AG09319 (cell line): ENCODE results near the gene TRAPPC6A.
A peak's percentile ranks its signal among the peaks of the same experiment; 100 is the strongest.

Experiments used
- DNase-seq: peaks from one replicate; pipeline ENCODE4 v3.0.0-alpha.2; 2010; ENCODE audit warnings: low read depth; ENCODE audit errors: extremely low read depth
- TF ChIP-seq, protein P1 (sequence below): IDR thresholded peaks from 2 replicates; pipeline ENCODE4 v1.5.1; 2011; ENCODE audit warnings: low read depth, mild to moderate bottlenecking, inconsistent platforms, low read length, moderate library complexity

The TRAPPC6A gene

GRCh38 chr19:45156751-45157150 is 21.3 kb downstream of the TRAPPC6A start:
- TF ChIP-seq, protein P1, sequence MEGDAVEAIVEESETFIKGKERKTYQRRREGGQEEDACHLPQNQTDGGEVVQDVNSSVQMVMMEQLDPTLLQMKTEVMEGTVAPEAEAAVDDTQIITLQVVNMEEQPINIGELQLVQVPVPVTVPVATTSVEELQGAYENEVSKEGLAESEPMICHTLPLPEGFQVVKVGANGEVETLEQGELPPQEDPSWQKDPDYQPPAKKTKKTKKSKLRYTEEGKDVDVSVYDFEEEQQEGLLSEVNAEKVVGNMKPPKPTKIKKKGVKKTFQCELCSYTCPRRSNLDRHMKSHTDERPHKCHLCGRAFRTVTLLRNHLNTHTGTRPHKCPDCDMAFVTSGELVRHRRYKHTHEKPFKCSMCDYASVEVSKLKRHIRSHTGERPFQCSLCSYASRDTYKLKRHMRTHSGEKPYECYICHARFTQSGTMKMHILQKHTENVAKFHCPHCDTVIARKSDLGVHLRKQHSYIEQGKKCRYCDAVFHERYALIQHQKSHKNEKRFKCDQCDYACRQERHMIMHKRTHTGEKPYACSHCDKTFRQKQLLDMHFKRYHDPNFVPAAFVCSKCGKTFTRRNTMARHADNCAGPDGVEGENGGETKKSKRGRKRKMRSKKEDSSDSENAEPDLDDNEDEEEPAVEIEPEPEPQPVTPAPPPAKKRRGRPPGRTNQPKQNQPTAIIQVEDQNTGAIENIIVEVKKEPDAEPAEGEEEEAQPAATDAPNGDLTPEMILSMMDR, result no peak
- no peak for DNase-seq

- TF ChIP-seq, protein P1, result no peak
- no peak for DNase-seq
Measured at GRCh38 chr19:45156011-45156630, 21.9 kb downstream of the TRAPPC6A start.

- TF ChIP-seq, protein P1, result no peak
- no peak for DNase-seq
Measured at GRCh38 chr19:45154064-45154827, 23.8 kb downstream of the TRAPPC6A start.

DNA sequence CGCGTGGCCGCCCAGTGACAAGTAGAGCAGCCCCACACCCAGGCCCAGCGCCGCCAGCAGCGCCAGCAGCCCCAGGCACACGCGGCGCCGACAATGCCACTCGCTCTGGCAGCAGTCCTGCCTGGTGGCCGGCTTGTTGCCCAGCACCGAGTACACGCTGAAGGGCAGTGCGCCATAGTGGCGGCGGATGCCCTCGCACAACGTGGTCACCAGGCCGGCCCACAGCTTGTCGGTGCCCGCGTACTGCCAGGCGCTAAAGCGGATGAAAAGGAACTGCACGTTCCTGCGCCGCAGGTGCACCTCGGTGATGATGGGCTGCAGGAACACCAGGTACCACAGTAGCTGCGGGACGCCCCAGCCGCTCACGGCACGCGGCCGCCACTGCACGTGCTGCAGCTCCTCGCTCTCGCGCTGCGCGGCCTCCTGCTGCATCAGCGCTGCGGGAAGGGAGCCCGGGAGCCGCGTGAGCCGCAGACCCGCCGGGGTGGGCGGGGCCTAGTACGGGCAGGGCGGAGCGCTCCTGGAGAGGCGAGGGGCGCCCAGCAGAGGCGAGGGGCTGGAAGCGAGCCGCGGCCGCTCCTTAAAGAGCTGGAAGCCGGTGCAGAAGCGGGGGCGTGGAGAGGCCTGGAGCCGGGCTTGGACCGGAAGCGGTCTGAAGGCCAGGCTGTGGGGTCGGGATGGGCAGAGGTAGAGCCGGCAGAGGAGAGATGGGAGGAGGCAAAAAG is 24.5 kb downstream of the TRAPPC6A start:
- no peak for DNase-seq
- TF ChIP-seq, protein P1, result no peak

DNA sequence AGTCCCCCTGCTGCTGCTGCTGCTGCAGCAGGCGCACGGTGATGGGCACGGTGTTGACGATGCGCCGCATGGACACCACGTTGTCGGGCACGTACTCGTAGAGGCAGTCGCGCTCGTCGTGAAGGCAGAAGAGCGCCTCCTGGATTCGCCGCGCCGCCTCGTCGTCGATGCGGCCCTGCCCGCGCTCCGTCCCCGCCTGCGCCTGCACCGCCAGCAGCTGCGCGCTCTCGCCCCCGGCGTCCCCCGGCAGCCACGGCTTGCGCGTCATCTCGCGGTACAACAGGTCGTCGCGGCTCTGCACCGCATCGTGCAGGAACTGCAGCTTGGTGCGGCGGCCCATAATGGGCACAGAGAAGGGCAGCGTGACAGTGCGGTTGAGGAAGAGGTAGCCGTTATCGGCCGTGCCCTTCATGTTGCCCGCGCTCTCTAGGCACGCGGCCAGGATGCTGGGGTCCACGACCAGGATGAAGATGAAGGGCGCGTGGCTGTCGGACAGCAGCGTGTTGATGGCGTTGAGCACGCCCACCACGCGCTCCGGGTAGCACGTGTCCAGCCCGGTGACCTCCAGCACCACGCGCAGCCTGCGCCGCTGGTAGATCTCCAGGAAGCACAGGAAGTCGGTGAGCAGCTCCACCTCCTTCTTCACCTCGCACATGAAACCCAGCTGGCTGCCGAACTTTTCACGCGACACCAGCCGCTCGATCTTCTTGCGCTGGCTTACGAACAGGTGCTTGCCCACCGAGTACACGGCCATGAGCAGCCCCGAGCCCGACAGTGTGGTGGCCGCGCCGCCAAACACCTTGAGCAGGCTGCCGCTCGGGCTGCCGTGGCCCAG is 25.3 kb downstream of the TRAPPC6A start:
- DNase-seq, result no peak

GRCh38 chr19:45151821-45152503 is 26.1 kb downstream of the TRAPPC6A start:
- no peak for DNase-seq
- TF ChIP-seq, protein P1, result no peak

More for the DNA sequence above, 25.3 kb downstream of the TRAPPC6A start:
- TF ChIP-seq, protein P1, result peak; percentile 5
